WI38 (cell line): ENCODE measurements around the gene TEK.
"Not testable (repeated sequence)": the region's sequence is repeated elsewhere in the genome, so short reads cannot be mapped to it uniquely, and the experiment has no call there.

Source experiments
- H3K4me3 ChIP-seq: 2 replicates; pipeline ENCODE4 v1.5.1; 2011; ENCODE audit warnings: low read depth, mild to moderate bottlenecking, control low read depth, low read length
- CTCF ChIP-seq: IDR thresholded peaks from 2 replicates; pipeline ENCODE4 v1.5.1; 2012; ENCODE audit warnings: low read depth, mild to moderate bottlenecking, control low read depth, low read length

TEK gene

GRCh38 chr9:27086818-27087680 is 22.0 kb upstream of the TEK start:
- H3K4me3 ChIP-seq, result peak overlapping the region; percentile 15
- TF ChIP-seq CTCF, result no peak

DNA sequence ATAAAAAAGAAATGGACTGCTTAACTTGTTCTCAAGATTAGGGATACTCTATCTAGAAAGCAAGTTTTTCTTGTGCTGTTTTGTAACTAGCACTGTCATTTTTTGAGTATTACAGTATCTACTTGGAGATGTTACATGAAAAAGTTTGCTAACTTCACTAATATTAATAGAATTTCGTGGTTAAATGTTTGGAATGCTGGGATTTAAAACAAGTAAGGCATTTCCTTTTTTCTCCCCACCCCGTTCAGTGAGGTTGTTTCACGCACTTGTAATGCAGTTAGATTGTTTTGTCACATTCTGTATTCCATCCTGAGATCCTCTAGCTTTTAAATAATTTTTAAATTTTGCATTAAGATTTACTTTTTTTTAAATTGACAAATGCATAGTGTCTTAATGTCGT is 20.0 kb upstream of the TEK start:
- no peak for TF ChIP-seq CTCF
- H3K4me3 ChIP-seq, result no peak overlapping the region

GRCh38 chr9:27089706-27090105 is 19.3 kb upstream of the TEK start:
- H3K4me3 ChIP-seq, result no peak overlapping the region
- TF ChIP-seq CTCF, result no peak

- no peak for TF ChIP-seq CTCF
- H3K4me3 ChIP-seq, result no peak overlapping the region
Observed at GRCh38 chr9:27090231-27090630, 18.8 kb upstream of the TEK start.

- H3K4me3 ChIP-seq, result no peak overlapping the region
- TF ChIP-seq CTCF, result no peak
Observed at GRCh38 chr9:27090711-27091110, 18.3 kb upstream of the TEK start.

GRCh38 chr9:27092496-27092895 is 16.5 kb upstream of the TEK start:
- H3K4me3 ChIP-seq, result not testable (repeated sequence)

DNA sequence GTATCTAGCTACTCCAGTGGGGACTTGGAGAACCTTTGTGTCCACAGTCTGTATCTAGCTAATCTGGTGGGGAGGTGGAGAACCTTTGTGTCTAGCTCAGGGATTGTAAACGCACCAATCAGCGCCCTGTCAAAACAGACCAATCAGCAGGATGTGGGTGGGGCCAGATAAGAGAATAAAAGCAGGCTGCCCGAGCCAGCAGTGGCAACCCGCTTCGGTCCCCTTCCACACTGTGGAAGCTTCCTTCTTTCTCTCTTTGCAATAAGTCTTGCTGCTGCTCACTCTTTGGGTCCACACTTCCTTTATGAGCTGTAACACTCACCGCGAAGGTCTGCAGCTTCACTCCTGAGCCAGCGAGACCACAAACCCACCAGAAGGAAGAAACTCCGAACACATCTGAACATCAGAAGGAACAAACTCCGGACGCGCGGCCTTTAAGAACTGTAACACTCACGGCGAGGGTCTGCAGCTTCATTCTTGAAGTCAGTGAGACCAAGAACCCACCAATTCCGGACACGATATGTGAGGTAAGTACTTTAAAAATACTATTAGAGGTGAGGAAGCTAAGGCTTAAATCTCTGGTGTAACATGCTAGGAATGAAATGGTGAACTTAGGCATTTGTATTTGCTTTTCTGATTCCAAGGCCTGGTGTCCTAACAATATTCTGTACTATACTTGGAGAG is 15.5 kb upstream of the TEK start:
- H3K4me3 ChIP-seq, result not testable (repeated sequence)

DNA sequence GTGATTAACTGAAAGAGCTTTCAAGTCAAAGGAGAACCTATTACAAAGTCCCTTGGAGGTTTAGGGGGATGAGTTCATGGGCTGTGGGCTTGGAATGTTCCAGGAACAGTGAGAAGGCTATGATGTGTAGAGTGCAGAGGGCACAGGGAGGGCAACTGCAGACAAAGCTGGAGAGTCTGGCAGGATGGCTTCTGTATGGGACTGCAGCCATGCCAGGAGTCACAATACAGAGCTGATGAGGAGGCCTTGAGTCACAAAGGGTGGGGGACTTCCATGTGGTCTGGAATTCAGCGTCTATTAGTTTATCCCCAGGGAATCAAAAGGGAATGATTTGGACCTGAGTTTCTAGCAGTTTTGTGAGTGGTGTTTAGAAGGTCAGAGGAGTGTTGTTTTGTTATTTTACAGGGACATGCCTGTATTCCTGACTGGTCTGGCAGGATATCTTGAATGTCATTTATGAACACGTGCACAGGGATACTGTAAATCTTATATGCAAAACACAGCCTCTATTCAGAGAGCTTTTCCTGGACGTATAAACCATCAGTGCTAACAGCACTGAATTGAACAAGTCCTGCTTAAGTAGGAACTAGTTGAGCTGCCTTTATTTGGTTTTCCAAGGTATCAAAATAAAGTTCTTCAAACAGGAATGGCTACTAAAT is 14.3 kb upstream of the TEK start:
- TF ChIP-seq CTCF, result no peak
- H3K4me3 ChIP-seq, result no peak overlapping the region
